GM18951 (cell line): ENCODE data around the gene RPL6.

Experiments used
- POLR2A ChIP-seq: IDR thresholded peaks from 4 replicates; pipeline ENCODE4 v1.6.1; 2011; ENCODE audit warnings: mild to moderate bottlenecking; ENCODE audit not compliant: insufficient read length, insufficient read depth; ENCODE audit errors: extremely low read depth
- in situ Hi-C: fragments of 300-500 bp; cut with MboI; formaldehyde crosslinking; loops from one replicate; pipeline ENCODE4 v1.12.0; 2022; ENCODE audit warnings: low sequenced_read_pairs, mixed read lengths, inconsistent platforms; ENCODE audit not compliant: unreplicated experiment

Gene RPL6

GRCh38 chr12:112406519-112407488 is 2.6 kb downstream of the RPL6 start:
- in situ Hi-C loops: no loop called here
- TF ChIP-seq POLR2A: no peak

- in situ Hi-C loops: no loop called here
- no peak for TF ChIP-seq POLR2A
Measured at GRCh38 chr12:112401903-112402498, 7.4 kb downstream of the RPL6 start.

GRCh38 chr12:112401054-112401453 is 8.4 kb downstream of the RPL6 start:
- in situ Hi-C loops: no loop called here
- TF ChIP-seq POLR2A: no peak

- no peak for TF ChIP-seq POLR2A
- in situ Hi-C loops: loop anchor here (25.0 kb wide), 1 partner anchor 456 kb away; no protein-coding TSS in a partner anchor
Measured at GRCh38 chr12:112393328-112393727, 16.1 kb downstream of the RPL6 start.

- in situ Hi-C loops: loop anchor here (10.0 to 25.0 kb wide), 2 partner anchors 185 to 453 kb away; no protein-coding TSS in a partner anchor
Measured at GRCh38 chr12:112389922-112390654, 19.3 kb downstream of the RPL6 start.

- TF ChIP-seq POLR2A: no peak
- in situ Hi-C loops: loop anchor here (10.0 to 25.0 kb wide), 2 partner anchors 184 to 452 kb away; no protein-coding TSS in a partner anchor
Measured at GRCh38 chr12:112389228-112389627, 20.2 kb downstream of the RPL6 start.

- in situ Hi-C loops: loop anchor here (10.0 to 25.0 kb wide), 2 partner anchors 182 to 449 kb away; no protein-coding TSS in a partner anchor
- no peak for TF ChIP-seq POLR2A
Measured at GRCh38 chr12:112386726-112387125, 22.7 kb downstream of the RPL6 start.

- in situ Hi-C loops: loop anchor here (10.0 to 25.0 kb wide), 2 partner anchors 178 to 446 kb away; no protein-coding TSS in a partner anchor
- TF ChIP-seq POLR2A: no peak
Measured at GRCh38 chr12:112382866-112383265, 26.5 kb downstream of the RPL6 start.

GRCh38 chr12:112381883-112382796 is 27.3 kb downstream of the RPL6 start, which contains the start of gene HECTD4:
Gene HECTD4 (minus strand): TSS chr12:112382431. CDS start chr12:112382128, 303 bp downstream.
- peak; percentile 96 for TF ChIP-seq POLR2A
- in situ Hi-C loops: loop anchor here (10.0 to 25.0 kb wide), 2 partner anchors 177 to 445 kb away; no protein-coding TSS in a partner anchor

- no peak for TF ChIP-seq POLR2A
- in situ Hi-C loops: loop anchor here (10.0 to 25.0 kb wide), 2 partner anchors 177 to 444 kb away; no protein-coding TSS in a partner anchor
Measured at GRCh38 chr12:112381406-112381882, 28.0 kb downstream of the RPL6 start.

GRCh38 chr12:112380663-112381405 is 28.6 kb downstream of the RPL6 start:
- in situ Hi-C loops: loop anchor here (10.0 to 25.0 kb wide), 2 partner anchors 176 to 444 kb away; no protein-coding TSS in a partner anchor
- TF ChIP-seq POLR2A: no peak
